K562 (cell line): Measurements from ENCODE around the gene ZFYVE27.

Experiments
- MYC ChIP-seq, 2 experiments: fragments of 250-450 bp in 1 of 2; sonication (Bioruptor Pico) in 1 of 2; IDR thresholded peaks; 2 replicates each; pipeline versions ENCODE4 v1.5.1 to v1.6.1; 2012 to 2021; ENCODE audit warnings: low read depth in 2 of 2, borderline replicate concordance in 1 of 2, improper control_type of control experiment in 1 of 2, low read length in 1 of 2, mild to moderate bottlenecking in 1 of 2, moderate library complexity in 1 of 2
- TF ChIP-seq, protein P1 (sequence below), 3 experiments: IDR thresholded peaks in 2 of 3; conservative IDR thresholded peaks in 1 of 3; 2 replicates each; pipeline ENCODE4 v1.5.1; 2011 to 2012; ENCODE audit warnings: low read length in 3 of 3, mild to moderate bottlenecking in 3 of 3, control low read depth in 2 of 3, improper control_type of control experiment in 1 of 3, inconsistent platforms in 1 of 3, low read depth in 1 of 3, mixed read lengths in 1 of 3, moderate library complexity in 1 of 3; ENCODE audit not compliant: insufficient read depth in 2 of 3
- TF ChIP-seq, protein P2 (sequence below): IDR thresholded peaks from 2 replicates; pipeline ENCODE4 v1.6.1; 2016; ENCODE audit warnings: missing genetic modification characterization, missing compliant biosample characterization

DNA sequence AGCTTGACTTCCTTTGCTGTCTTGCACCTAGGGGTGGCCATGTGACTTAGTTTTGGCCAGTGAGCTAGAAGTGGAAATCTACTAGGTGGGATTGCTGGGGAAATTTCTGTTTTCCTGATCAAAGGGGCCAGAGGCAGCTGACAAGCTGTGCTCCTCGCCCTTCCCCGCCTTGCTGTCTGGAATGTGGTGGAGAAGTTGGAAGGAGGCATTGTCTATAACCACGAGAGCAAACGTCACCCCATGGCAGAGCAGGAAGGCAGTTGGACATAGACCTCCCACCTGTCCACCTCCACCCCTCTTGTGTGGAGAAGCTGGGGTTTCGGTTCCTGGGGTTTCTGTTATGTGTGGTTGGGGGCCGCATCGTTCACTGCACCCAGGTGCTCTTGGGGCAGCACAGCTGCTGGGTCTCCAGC, 27.6 kb downstream of the ZFYVE27 start:
- TF ChIP-seq MYC (IDR thresholded peaks at IDR 0.05; ENCODE audit: low read depth, low read length) (no peak), MYC (CRISPR knock-in tag; IDR thresholded peaks at IDR 0.05; ENCODE audit: borderline replicate concordance, low read depth) (no peak)
- TF ChIP-seq, protein P1, sequence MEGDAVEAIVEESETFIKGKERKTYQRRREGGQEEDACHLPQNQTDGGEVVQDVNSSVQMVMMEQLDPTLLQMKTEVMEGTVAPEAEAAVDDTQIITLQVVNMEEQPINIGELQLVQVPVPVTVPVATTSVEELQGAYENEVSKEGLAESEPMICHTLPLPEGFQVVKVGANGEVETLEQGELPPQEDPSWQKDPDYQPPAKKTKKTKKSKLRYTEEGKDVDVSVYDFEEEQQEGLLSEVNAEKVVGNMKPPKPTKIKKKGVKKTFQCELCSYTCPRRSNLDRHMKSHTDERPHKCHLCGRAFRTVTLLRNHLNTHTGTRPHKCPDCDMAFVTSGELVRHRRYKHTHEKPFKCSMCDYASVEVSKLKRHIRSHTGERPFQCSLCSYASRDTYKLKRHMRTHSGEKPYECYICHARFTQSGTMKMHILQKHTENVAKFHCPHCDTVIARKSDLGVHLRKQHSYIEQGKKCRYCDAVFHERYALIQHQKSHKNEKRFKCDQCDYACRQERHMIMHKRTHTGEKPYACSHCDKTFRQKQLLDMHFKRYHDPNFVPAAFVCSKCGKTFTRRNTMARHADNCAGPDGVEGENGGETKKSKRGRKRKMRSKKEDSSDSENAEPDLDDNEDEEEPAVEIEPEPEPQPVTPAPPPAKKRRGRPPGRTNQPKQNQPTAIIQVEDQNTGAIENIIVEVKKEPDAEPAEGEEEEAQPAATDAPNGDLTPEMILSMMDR (IDR thresholded peaks at IDR 0.05 in 2 of 3, conservative IDR thresholded peaks at IDR 0.05 in 1 of 3; ENCODE audit: insufficient read depth in 2 of 3, low read depth in 1 of 3, low read length in 3 of 3): no peak
- TF ChIP-seq, protein P2, sequence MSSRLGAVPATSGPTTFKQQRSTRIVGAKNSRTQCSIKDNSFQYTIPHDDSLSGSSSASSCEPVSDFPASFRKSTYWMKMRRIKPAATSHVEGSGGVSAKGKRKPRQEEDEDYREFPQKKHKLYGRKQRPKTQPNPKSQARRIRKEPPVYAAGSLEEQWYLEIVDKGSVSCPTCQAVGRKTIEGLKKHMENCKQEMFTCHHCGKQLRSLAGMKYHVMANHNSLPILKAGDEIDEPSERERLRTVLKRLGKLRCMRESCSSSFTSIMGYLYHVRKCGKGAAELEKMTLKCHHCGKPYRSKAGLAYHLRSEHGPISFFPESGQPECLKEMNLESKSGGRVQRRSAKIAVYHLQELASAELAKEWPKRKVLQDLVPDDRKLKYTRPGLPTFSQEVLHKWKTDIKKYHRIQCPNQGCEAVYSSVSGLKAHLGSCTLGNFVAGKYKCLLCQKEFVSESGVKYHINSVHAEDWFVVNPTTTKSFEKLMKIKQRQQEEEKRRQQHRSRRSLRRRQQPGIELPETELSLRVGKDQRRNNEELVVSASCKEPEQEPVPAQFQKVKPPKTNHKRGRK (tag): no peak
